HepG2 (cell line): ENCODE results near the gene ALOX12. TPM values are rescaled to one million over a fixed set of nuclear protein-coding genes. Genes with fewer than 3 reads are reported as not detected.
A peak's percentile ranks its signal among the peaks of the same experiment; 100 is the strongest.

ENCODE experiments used
- AHDC1 ChIP-seq: sonication (generic); formaldehyde crosslinking; IDR thresholded peaks from 2 replicates; pipeline ENCODE4 v1.5.1; 2020; ENCODE audit warnings: mild to moderate bottlenecking, missing genetic modification reagents, borderline replicate concordance
- ARID2 ChIP-seq: sonication (generic); formaldehyde crosslinking; IDR thresholded peaks from 2 replicates; pipeline ENCODE4 v1.8.1; 2022; ENCODE audit warnings: mild to moderate bottlenecking, missing genetic modification reagents, borderline replicate concordance
- ATF1 ChIP-seq: IDR thresholded peaks from 2 replicates; pipeline ENCODE4 v1.6.1; 2016; ENCODE audit warnings: mild to moderate bottlenecking, control low read depth
- GABPB1 ChIP-seq: IDR thresholded peaks from 2 replicates; pipeline ENCODE4 v1.6.1; 2016; ENCODE audit warnings: mild to moderate bottlenecking, missing genetic modification reagents, moderate library complexity, missing compliant biosample characterization
- HIVEP1 ChIP-seq: sonication (generic); formaldehyde crosslinking; IDR thresholded peaks from 2 replicates; pipeline ENCODE4 v1.4.0; 2020; ENCODE audit warnings: mild to moderate bottlenecking, missing genetic modification reagents
- KAT7 ChIP-seq: IDR thresholded peaks from 2 replicates; pipeline ENCODE4 v1.6.1; 2018; ENCODE audit warnings: borderline replicate concordance, missing compliant biosample characterization
- NFYC ChIP-seq: IDR thresholded peaks from 2 replicates; pipeline ENCODE4 v1.6.1; 2016; ENCODE audit warnings: missing genetic modification reagents, missing compliant biosample characterization
- NR2C2 ChIP-seq: sonication (generic); formaldehyde crosslinking; IDR thresholded peaks from 2 replicates; pipeline ENCODE4 v1.4.0; 2020; ENCODE audit warnings: missing genetic modification reagents, mild to moderate bottlenecking, moderate library complexity, borderline replicate concordance
- SP1 ChIP-seq, 2 experiments: fragments of 450-650 bp in 1 of 2; sonication (generic) in 1 of 2; formaldehyde crosslinking in 1 of 2; IDR thresholded peaks; 2 replicates each; pipeline versions ENCODE4 v1.4.0 to v1.6.1; 2016 to 2020; ENCODE audit warnings: missing genetic modification reagents in 1 of 2
- UBTF ChIP-seq: sonication (generic); formaldehyde crosslinking; IDR thresholded peaks from 2 replicates; pipeline ENCODE4 v1.4.0; 2020; ENCODE audit warnings: mild to moderate bottlenecking, missing genetic modification reagents
- YEATS4 ChIP-seq: sonication (generic); formaldehyde crosslinking; IDR thresholded peaks from 2 replicates; pipeline ENCODE4 v1.4.0; 2020; ENCODE audit warnings: missing genetic modification reagents, borderline replicate concordance
- ZEB1 ChIP-seq: IDR thresholded peaks from 2 replicates; pipeline ENCODE4 v1.6.1; 2012; ENCODE audit warnings: mild to moderate bottlenecking, low read depth, inconsistent platforms; ENCODE audit not compliant: insufficient replicate concordance
- ZMYM2 ChIP-seq: sonication (generic); formaldehyde crosslinking; IDR thresholded peaks from 2 replicates; pipeline ENCODE4 v1.8.0; 2022; ENCODE audit warnings: mild to moderate bottlenecking, missing genetic modification reagents
- ZNF274 ChIP-seq: sonication (generic); formaldehyde crosslinking; IDR thresholded peaks from 2 replicates; pipeline ENCODE4 v1.5.1; 2020; ENCODE audit warnings: mild to moderate bottlenecking, missing genetic modification reagents
- ZNF350 ChIP-seq: sonication (generic); formaldehyde crosslinking; IDR thresholded peaks from 2 replicates; pipeline ENCODE4 v1.4.0; 2020; ENCODE audit warnings: mild to moderate bottlenecking, low read depth, missing genetic modification reagents, borderline replicate concordance
- ZNF556 ChIP-seq: sonication (generic); formaldehyde crosslinking; IDR thresholded peaks from 2 replicates; pipeline ENCODE4 v1.4.0; 2020; ENCODE audit warnings: mild to moderate bottlenecking, missing genetic modification reagents, borderline replicate concordance
- ZNF558 ChIP-seq: sonication (generic); formaldehyde crosslinking; IDR thresholded peaks from 2 replicates; pipeline ENCODE4 v1.9.0; 2022; ENCODE audit warnings: mild to moderate bottlenecking, missing genetic modification reagents, borderline replicate concordance
- ZNF678 ChIP-seq: sonication (generic); formaldehyde crosslinking; IDR thresholded peaks from 2 replicates; pipeline ENCODE4 v1.4.0; 2020; ENCODE audit warnings: mild to moderate bottlenecking, missing genetic modification reagents
- polyA plus RNA-seq, 8 experiments: library from polyadenylated mRNA; depleted of rRNA in 3 of 8; stranded (reverse) in 7 of 8; unstranded in 1 of 8; fragments of >200 nt; fragmentation: Illumina TruSeq in 4 of 8; extraction: Trizol in 4 of 8; gene quantifications; 2 replicates each; pipeline versions ENCODE4 v1.2.1 to v1.2.3, GENCODE V29; 2011 to 2016; ENCODE audit warnings: low read depth in 4 of 8, missing spikeins in 1 of 8, mixed read lengths in 1 of 8; ENCODE audit not compliant: insufficient read depth in 1 of 8
- total RNA-seq, 5 experiments: library from RNA; depleted of rRNA; stranded (reverse); fragments of >200 nt; fragmentation: Illumina TruSeq; extraction: Trizol; gene quantifications; 2 replicates each; pipeline ENCODE4 v1.2.3, GENCODE V29; 2016; ENCODE audit warnings: low read depth in 1 of 5
- TF ChIP-seq, protein P1 (sequence below): IDR thresholded peaks from 2 replicates; pipeline ENCODE4 v1.6.1; 2012; ENCODE audit warnings: low read depth, low read length, improper control_type of control experiment

Gene ALOX12
- total and polyA plus RNA-seq, 2 of the 13 experiments (the other 11 are each of a cell fraction or from before 2014, with no cell fraction given) = not detected

DNA sequence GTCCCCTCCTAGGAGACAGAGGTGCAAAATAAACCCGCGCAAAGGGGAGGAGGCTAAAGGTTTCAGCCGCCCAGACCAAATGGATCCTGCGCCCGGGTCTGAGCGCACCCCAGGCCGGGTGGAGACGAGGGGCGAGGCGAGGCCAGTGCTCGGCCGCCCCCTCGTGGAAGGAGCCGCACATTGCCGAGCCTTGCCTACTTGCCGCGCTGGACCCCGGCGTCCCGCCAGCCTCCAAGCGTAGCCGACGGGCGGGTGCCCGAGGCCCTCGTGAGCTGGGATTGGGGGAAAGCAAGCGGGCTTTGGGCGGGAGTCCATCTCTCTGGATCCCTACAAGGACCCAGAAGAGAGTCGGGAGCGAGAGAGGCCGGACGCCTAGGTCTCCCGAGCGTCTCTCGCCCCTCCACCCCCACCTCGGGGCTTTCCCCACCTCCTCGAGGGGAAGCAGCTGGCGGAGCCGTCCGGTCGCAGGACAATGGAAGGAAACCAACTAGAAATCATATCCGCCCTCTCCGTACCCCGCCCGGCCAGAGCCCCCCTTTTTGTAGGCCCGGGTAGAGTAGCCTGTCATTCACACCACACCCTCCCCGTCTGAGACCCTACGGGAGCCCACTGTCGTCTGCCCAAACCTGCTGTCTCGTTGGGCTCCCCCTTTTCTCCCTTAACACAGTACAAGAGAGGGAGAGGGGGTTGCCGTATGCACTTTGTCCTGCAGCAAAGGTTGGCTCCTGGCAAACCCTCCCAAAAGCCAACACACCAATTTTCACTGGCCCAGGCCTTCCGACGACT, 26.3 kb downstream of the ALOX12 start (continued):
- TF ChIP-seq ZNF274 (CRISPR knock-in tag) = peak; percentile 67; the same call in 1 of the 2 replicates
- TF ChIP-seq ZMYM2 = peak; percentile 75
- TF ChIP-seq ZEB1 = no peak
- no peak for TF ChIP-seq ARID2
- no peak for TF ChIP-seq ZNF678 (CRISPR knock-in tag)
- peak; percentile 78 for TF ChIP-seq UBTF (CRISPR knock-in tag)
- no peak for TF ChIP-seq ZNF558
- TF ChIP-seq ATF1 (CRISPR knock-in tag) = no peak
- TF ChIP-seq, protein P1, sequence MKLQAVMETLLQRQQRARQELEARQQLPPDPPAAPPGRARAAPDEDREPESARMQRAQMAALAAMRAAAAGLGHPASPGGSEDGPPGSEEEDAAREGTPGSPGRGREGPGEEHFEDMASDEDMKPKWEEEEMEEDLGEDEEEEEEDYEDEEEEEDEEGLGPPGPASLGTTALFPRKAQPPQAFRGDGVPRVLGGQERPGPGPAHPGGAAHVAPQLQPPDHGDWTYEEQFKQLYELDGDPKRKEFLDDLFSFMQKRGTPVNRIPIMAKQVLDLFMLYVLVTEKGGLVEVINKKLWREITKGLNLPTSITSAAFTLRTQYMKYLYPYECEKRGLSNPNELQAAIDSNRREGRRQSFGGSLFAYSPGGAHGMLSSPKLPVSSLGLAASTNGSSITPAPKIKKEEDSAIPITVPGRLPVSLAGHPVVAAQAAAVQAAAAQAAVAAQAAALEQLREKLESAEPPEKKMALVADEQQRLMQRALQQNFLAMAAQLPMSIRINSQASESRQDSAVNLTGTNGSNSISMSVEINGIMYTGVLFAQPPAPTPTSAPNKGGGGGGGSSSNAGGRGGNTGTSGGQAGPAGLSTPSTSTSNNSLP = no peak
- no peak for TF ChIP-seq NFYC
- no peak for TF ChIP-seq SP1 (IDR thresholded peaks at IDR 0.05)
- no peak for TF ChIP-seq SP1 (CRISPR knock-in tag; IDR thresholded peaks at IDR 0.05)
- TF ChIP-seq ZNF556 (CRISPR knock-in tag) = peak; percentile 36; the same call in 1 of the 2 replicates
- no peak; the same call in 1 of the 2 replicates for TF ChIP-seq HIVEP1 (CRISPR knock-in tag)
- TF ChIP-seq NR2C2 (CRISPR knock-in tag) = no peak
- TF ChIP-seq YEATS4 (CRISPR knock-in tag) = no peak; the same call in 1 of the 2 replicates
- no peak for TF ChIP-seq AHDC1 (CRISPR knock-in tag)
- peak; percentile 59; the same call in 1 of the 2 replicates for TF ChIP-seq GABPB1 (CRISPR knock-in tag)
- peak; percentile 34; the same call in 1 of the 2 replicates for TF ChIP-seq ZNF350
- peak; percentile 47; the same call in 1 of the 2 replicates for TF ChIP-seq KAT7 (CRISPR knock-in tag)
